Kidney (tissue), 14 donors: ENCODE data around the gene KCNJ14. TPM values are rescaled to one million over a fixed set of nuclear protein-coding genes. Genes with fewer than 3 reads are reported as not detected.

Source experiments
- DNase-seq, 5 donors: peaks; one replicate each; pipeline ENCODE4 v3.0.0-alpha.2; 2013 to 2020
- FAIRE-seq: peaks from 2 replicates; lab custom pipeline; 2012; peaks lifted over from hg19 to GRCh38; lab: Jason Lieb, UNC
- H3K27ac ChIP-seq, 2 donors: one replicate each; pipeline ENCODE4 v1.7.0; 2013; ENCODE audit warnings: low read depth in 2 of 2, low read length in 2 of 2, inconsistent platforms in 1 of 2
- H3K27me3 ChIP-seq: one replicate; pipeline ENCODE4 v1.7.1; 2013; ENCODE audit warnings: low read length, inconsistent platforms; ENCODE audit not compliant: control insufficient read depth, insufficient read depth
- H3K36me3 ChIP-seq, 3 donors: one replicate each; pipeline versions ENCODE4 v1.7.0 to v1.7.1; 2013; ENCODE audit warnings: low read length in 3 of 3, control low read depth in 1 of 3, inconsistent platforms in 1 of 3; ENCODE audit not compliant: insufficient read depth in 3 of 3, control insufficient read depth in 2 of 3
- H3K4me1 ChIP-seq, 3 donors: one replicate each; pipeline versions ENCODE4 v1.7.0 to v1.7.1; 2013; ENCODE audit warnings: low read length in 3 of 3, inconsistent platforms in 1 of 3, low read depth in 1 of 3; ENCODE audit not compliant: control insufficient read depth in 2 of 3, insufficient read depth in 2 of 3
- H3K4me3 ChIP-seq, 3 donors: one replicate each; pipeline versions ENCODE4 v1.7.0 to v1.8.1; 2013; ENCODE audit warnings: low read length in 3 of 3, control low read depth in 1 of 3, inconsistent platforms in 1 of 3
- H3K9ac ChIP-seq, 3 donors: one replicate each; pipeline versions ENCODE4 v1.7.0 to v1.7.1; 2013; ENCODE audit warnings: low read length in 3 of 3, control low read depth in 1 of 3, inconsistent platforms in 1 of 3
- H3K9me3 ChIP-seq, 3 donors: one replicate each; pipeline versions ENCODE4 v1.7.0 to v1.7.1; 2013; ENCODE audit warnings: low read length in 3 of 3, control low read depth in 1 of 3, inconsistent platforms in 1 of 3; ENCODE audit not compliant: control insufficient read depth in 2 of 3, insufficient read depth in 1 of 3
- intact Hi-C: fragments of 100-400 bp; cut with DNase I; formaldehyde crosslinking; loops from one replicate; pipeline ENCODE4 v1.11.1; 2022
- polyA plus RNA-seq: library from polyadenylated mRNA; stranded (reverse); fragments of 350-450 nt; fragmentation: Illumina TruSeq; extraction: RNeasy Lipid Tissue Mini Kit (QIAGEN cat#74804); gene quantifications from one replicate; pipeline ENCODE4 v1.2.3, GENCODE V29; 2014; ENCODE audit warnings: low read depth, low replicate concordance; ENCODE audit not compliant: insufficient read depth
- total RNA-seq: library from RNA; stranded (reverse); fragmentation: NEBNext Ultra II Directional; extraction: Animal tissue kit (Norgen Biotek cat#: 25700); gene quantifications from one replicate; pipeline ENCODE4 v1.2.1, GENCODE V29; 2021
- TF ChIP-seq, protein P1 (sequence below): IDR thresholded peaks from 3 replicates; pipeline ENCODE4 v1.5.1; 2012; ENCODE audit warnings: mild to moderate bottlenecking, moderate library complexity, borderline replicate concordance; ENCODE audit not compliant: insufficient read depth; ENCODE audit errors: extremely low read depth
- donor health status: control.
- donor health status: control.
- donor health status: control.
- donor health status: control.
- donor health status: control.
- donor health status: DM: yes; HTN: yes; CAD: no.
- donor health status: Normal renal cell carcinoma (clear cell type).

Gene KCNJ14
- total and polyA plus RNA-seq, 2 donors from 2014 or later = 0.28 to 1.0 TPM

DNA sequence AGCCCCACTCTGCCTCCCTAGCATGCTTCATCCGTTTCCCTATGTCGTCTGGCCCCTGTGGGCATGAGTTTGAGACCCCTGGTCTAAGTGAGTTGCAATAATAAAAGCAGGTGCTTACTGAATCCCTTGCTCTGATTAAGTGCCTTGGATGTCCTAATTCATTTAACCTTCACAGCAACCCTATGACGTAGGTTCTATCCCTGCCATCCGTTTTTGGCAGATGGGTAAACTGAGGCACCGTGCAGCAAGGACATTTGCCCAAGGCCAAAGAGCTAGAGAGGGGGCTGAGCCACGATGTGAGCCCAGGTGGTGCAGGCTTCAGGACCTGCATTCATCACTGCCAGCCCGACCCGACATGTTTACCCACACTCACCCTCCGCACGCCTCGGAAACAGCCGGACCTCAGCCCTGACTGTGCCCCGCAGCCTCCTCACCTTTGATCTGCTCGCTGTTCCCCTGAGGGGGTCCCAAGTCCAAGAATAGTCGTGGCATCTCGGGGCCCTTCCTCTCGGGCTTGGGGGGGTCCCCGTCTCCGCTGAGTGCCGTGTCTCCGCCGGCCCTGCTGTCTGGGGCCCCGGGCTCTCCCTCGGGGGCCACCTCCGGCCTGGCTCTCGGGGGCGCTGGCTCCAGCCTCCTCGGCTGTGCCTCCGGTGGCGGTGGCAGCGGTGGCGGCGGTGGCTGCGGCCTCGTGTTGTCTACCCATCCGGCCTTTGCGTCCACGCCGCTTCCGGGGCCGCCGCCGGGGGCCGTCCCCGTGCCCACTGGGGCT is 41.8 kb downstream of the KCNJ14 start:
- FAIRE-seq = no peak
- no peak overlapping the region for H3K4me3 ChIP-seq
- H3K27me3 ChIP-seq = no peaks in the 10 kb centered on the region
- intact Hi-C loops = no loop called here
- no peak for DNase-seq
- H3K36me3 ChIP-seq = no peaks in the 10 kb centered on the region
- H3K27ac ChIP-seq = no peak overlapping the region
- peaks cover 0 to 9% (median 0%) of the 10 kb centered on the region in 3 donors for H3K4me1 ChIP-seq
- TF ChIP-seq, protein P1, sequence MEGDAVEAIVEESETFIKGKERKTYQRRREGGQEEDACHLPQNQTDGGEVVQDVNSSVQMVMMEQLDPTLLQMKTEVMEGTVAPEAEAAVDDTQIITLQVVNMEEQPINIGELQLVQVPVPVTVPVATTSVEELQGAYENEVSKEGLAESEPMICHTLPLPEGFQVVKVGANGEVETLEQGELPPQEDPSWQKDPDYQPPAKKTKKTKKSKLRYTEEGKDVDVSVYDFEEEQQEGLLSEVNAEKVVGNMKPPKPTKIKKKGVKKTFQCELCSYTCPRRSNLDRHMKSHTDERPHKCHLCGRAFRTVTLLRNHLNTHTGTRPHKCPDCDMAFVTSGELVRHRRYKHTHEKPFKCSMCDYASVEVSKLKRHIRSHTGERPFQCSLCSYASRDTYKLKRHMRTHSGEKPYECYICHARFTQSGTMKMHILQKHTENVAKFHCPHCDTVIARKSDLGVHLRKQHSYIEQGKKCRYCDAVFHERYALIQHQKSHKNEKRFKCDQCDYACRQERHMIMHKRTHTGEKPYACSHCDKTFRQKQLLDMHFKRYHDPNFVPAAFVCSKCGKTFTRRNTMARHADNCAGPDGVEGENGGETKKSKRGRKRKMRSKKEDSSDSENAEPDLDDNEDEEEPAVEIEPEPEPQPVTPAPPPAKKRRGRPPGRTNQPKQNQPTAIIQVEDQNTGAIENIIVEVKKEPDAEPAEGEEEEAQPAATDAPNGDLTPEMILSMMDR = no peak
- no peak overlapping the region for H3K9ac ChIP-seq
- H3K9me3 ChIP-seq = no peaks in the 10 kb centered on the region

DNA sequence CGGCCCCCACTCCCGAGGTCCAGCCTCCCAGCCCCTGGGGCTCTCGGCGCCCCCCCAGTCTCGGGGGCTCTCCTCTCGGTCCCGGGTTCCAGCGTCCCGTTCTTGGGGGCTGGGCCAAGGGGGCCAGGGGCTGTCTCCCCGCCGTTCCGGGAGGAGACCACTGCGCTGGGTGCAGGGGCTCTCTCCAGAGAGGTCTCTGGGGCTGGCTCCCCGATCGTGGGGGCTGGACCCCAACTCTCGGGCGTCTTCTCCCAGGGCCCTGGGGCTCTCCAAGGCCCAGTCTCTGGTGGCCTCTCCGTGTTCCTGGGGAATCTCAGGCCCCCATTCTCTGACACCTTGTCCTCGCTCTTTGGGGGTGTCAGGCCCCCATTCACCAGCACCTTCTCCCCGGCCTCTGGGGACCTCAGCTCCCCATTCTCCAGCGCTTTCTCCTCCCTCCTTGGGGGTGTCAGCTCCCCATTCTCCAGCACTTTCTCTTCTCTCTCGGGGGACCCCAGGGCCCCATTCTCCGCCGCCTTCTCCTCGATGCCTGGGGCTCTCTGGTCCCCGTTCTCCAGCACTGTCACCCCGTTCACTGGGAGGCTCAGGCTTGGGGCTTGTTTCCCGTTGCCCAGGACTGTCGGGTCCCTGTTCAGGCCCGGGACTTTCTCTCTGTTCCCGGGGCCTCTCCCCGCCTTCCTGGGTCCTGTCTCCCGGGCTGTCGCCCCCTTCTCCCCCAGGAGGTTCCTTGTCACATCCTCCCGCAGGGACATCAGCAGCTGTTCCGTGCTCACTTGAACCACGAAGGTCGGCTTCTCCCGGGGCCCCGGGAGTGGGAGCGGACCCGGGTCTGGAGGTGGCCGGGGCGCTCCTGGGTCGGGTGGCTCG is 42.6 kb downstream of the KCNJ14 start:
- no peak for FAIRE-seq
- no peak overlapping the region for H3K9ac ChIP-seq
- no peak for DNase-seq
- no peaks in the 10 kb centered on the region for H3K36me3 ChIP-seq
- intact Hi-C loops = no loop called here
- peaks cover 0 to 9% (median 0%) of the 10 kb centered on the region in 3 donors for H3K4me1 ChIP-seq
- TF ChIP-seq, protein P1 = no peak
- no peak overlapping the region for H3K4me3 ChIP-seq
- H3K27me3 ChIP-seq = no peaks in the 10 kb centered on the region
- no peaks in the 10 kb centered on the region for H3K9me3 ChIP-seq
- no peak overlapping the region for H3K27ac ChIP-seq

DNA sequence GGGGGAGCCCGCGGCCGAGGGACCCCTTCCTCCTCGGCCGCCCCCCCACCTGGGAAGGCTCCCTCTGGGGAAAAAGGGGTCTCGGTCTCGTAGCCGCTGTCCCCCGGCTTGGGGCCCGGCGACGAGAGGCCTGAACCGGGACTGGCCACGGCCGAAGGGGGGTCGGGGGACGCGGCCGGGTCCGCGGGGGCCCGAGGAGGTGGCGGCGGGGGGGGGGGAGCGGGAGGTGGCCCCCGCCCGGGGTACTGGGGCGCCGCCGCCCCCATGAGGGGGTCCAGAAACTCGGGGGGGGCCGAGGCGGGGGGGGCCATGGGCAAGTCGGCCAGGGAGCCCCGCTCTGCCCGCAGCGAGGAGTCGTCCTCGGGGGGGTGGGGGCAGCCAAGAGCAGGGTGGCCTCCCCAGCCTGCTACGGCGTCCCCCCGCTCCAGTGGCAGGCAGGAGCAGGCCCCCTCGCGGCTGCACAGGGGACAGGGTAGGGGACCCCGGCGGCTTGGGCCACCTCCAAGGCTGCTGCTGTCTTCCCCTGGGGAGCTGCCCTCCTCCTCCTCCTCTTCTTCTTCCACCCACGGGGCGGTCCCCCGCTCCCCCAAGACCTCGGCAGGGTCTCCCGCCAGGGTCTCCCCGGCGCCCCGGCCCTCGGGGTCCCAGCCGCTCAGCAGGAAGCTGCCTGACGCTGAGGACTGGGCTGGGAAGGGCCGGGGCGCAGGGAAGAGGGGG is 43.4 kb downstream of the KCNJ14 start:
- TF ChIP-seq, protein P1 = no peak
- intact Hi-C loops = no loop called here
- FAIRE-seq (no peak), DNase-seq (peak in 1 of 5 donors; percentile 67)
- H3K27ac ChIP-seq = no peak overlapping the region
- H3K4me3 ChIP-seq = no peak overlapping the region
- no peaks in the 10 kb centered on the region for H3K9me3 ChIP-seq
- no peaks in the 10 kb centered on the region for H3K36me3 ChIP-seq
- no peaks in the 10 kb centered on the region for H3K27me3 ChIP-seq
- H3K4me1 ChIP-seq = peaks cover 0 to 9% (median 0%) of the 10 kb centered on the region in 3 donors
- H3K9ac ChIP-seq = no peak overlapping the region
